ENCODE data around the gene PGC. TPM values are rescaled to one million over a fixed set of nuclear protein-coding genes. Genes with fewer than 3 reads are reported as not detected.

Gene PGC
- total and polyA plus RNA-seq, 7 donors = 0.07 to 12.6 (median 9.2) TPM; not detected in 4

- Histone ChIP-seq H3K9me3 (no peaks in the 10 kb centered on the region), H3K4me1 (peaks cover 0 to 60% (median 47%) of the 10 kb centered on the region in 4 donors), H3K36me3 (no peaks in the 10 kb centered on the region), H3K27me3 (no peaks in the 10 kb centered on the region), H3K27ac (no peak overlapping the region), H3K4me3 (no peak overlapping the region)
- no peak for DNase-seq
- 78 to 80% methylated on average over 13 of the region's 13 CpGs for WGBS, 2 donors
- TF ChIP-seq EP300 (IDR thresholded peaks at IDR 0.05) (no peak), POLR2A (IDR thresholded peaks at IDR 0.05) (no peak), CTCF (IDR thresholded peaks at IDR 0.05) (no peak), POLR2AphosphoS5 (IDR thresholded peaks at IDR 0.05) (no peak)
- intact Hi-C loops (cut with DNase I) = no loop called here
These were observed 22.4 kb downstream of the PGC start for GRCh38 chr6:41724586-41725501.

- WGBS, 2 donors = 64 to 90% methylated on average over 7 of the region's 7 CpGs
- Histone ChIP-seq H3K9me3 (no peaks in the 10 kb centered on the region), H3K36me3 (no peaks in the 10 kb centered on the region), H3K4me3 (no peak overlapping the region), H3K27me3 (no peaks in the 10 kb centered on the region), H3K4me1 (peaks cover 0 to 64% (median 43%) of the 10 kb centered on the region in 4 donors), H3K27ac (peak overlapping the region in 3 of 4 donors; percentile 44 to 53 (median 47))
- intact Hi-C loops (cut with DNase I) = no loop called here
- TF ChIP-seq CTCF (IDR thresholded peaks at IDR 0.05) (no peak), POLR2AphosphoS5 (IDR thresholded peaks at IDR 0.05) (no peak), EP300 (IDR thresholded peaks at IDR 0.05) (no peak), POLR2A (IDR thresholded peaks at IDR 0.05) (no peak)
- DNase-seq = no peak
These were observed 23.0 kb downstream of the PGC start for GRCh38 chr6:41724228-41724580.

GRCh38 chr6:41723530-41724227, 23.5 kb downstream of the PGC start:
- peak; percentile 91 for DNase-seq
- Histone ChIP-seq H3K36me3 (no peaks in the 10 kb centered on the region), H3K27ac (peak overlapping the region; percentile 39 to 53 (median 46)), H3K4me1 (peaks cover 0 to 59% (median 37%) of the 10 kb centered on the region in 4 donors), H3K9me3 (no peaks in the 10 kb centered on the region), H3K4me3 (no peak overlapping the region), H3K27me3 (no peaks in the 10 kb centered on the region)
- TF ChIP-seq CTCF (IDR thresholded peaks at IDR 0.05) = no peak
- TF ChIP-seq POLR2AphosphoS5 (IDR thresholded peaks at IDR 0.05) = peak in 2 of 4 donors; percentile 10 to 41
- intact Hi-C loops (cut with DNase I) = no loop called here
- 54 to 82% methylated on average over 21 of the region's 21 CpGs for WGBS, 2 donors

GRCh38 chr6:41722969-41723529, 24.1 kb downstream of the PGC start:
- no peak for DNase-seq
- H3K4me3 ChIP-seq = no peak overlapping the region
- intact Hi-C loops (cut with DNase I) = no loop called here
- H3K36me3 ChIP-seq = no peaks in the 10 kb centered on the region
- H3K4me1 ChIP-seq = peaks cover 0 to 53% (median 31%) of the 10 kb centered on the region in 4 donors
- TF ChIP-seq POLR2A (IDR thresholded peaks at IDR 0.05) (no peak), CTCF (IDR thresholded peaks at IDR 0.05) (no peak), POLR2AphosphoS5 (IDR thresholded peaks at IDR 0.05) (no peak), EP300 (IDR thresholded peaks at IDR 0.05) (no peak)
- no peaks in the 10 kb centered on the region for H3K27me3 ChIP-seq
- H3K9me3 ChIP-seq = no peaks in the 10 kb centered on the region
- 62 to 78% methylated on average over 8 of the region's 8 CpGs for WGBS, 2 donors
- H3K27ac ChIP-seq = peak overlapping the region in 2 of 4 donors; percentile 21 to 44

All from sigmoid colon (tissue), 7 donors.